NB4 (cell line): ENCODE measurements around the gene POM121.
"Not testable (repeated sequence)": the region's sequence is repeated elsewhere in the genome, so short reads cannot be mapped to it uniquely, and the experiment has no call there.

Source experiments
- POLR2A ChIP-seq: IDR thresholded peaks from 2 replicates; pipeline ENCODE4 v1.6.1; 2011; ENCODE audit warnings: mild to moderate bottlenecking; ENCODE audit not compliant: insufficient read length; ENCODE audit errors: extremely low read depth
- TF ChIP-seq, protein P1 (sequence below): IDR thresholded peaks from one replicate; pipeline ENCODE4 v1.5.1; 2012; ENCODE audit warnings: low read depth, low read length

DNA sequence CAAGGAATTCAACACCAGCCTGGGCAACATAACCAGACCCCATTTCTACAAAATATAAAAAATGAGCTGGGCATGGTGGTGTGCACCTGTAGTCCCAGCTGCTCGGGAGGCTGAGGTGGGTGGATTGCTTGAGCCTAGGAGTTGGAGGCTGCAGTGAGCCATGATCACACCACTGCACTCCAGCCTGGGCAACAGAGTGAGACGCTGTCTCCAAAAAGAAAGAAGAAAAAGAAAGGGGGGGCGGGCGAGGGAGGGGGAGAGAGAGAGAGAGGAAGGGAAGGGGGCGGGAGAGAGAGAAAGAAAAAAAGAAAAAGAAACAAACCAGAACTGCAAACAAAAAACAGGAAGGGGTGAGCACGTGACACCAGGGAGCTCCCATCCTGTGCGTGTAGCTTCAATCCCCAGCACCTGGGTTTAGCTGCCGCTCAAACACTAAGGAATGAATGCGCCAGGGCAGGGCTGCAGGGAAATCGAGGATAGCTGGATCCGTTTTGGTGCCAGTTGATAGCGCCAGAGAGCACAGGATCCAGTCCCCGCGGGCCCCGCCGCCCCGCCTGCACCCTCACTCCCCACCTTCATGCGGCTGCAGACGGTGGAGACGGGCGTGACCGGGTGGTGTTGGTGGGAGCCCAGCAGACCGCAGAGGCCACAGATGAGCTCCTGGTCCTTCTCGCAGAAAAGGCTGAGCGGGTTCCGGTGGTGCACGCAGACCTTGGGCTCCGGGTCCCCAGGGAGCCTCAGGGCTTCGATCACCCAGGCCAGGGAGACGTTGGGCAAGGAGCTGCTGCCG is 40.5 kb downstream of the POM121 start:
- TF ChIP-seq, protein P1, sequence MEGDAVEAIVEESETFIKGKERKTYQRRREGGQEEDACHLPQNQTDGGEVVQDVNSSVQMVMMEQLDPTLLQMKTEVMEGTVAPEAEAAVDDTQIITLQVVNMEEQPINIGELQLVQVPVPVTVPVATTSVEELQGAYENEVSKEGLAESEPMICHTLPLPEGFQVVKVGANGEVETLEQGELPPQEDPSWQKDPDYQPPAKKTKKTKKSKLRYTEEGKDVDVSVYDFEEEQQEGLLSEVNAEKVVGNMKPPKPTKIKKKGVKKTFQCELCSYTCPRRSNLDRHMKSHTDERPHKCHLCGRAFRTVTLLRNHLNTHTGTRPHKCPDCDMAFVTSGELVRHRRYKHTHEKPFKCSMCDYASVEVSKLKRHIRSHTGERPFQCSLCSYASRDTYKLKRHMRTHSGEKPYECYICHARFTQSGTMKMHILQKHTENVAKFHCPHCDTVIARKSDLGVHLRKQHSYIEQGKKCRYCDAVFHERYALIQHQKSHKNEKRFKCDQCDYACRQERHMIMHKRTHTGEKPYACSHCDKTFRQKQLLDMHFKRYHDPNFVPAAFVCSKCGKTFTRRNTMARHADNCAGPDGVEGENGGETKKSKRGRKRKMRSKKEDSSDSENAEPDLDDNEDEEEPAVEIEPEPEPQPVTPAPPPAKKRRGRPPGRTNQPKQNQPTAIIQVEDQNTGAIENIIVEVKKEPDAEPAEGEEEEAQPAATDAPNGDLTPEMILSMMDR: not testable (repeated sequence)
- TF ChIP-seq POLR2A: not testable (repeated sequence)
